ENCODE results near the gene ITGAE. TPM values are rescaled to one million over a fixed set of nuclear protein-coding genes. Genes with fewer than 3 reads are reported as not detected.

ITGAE gene
- total and polyA plus RNA-seq, 12 donors, result 4.9 to 85.4 (median 33.7) TPM

DNA sequence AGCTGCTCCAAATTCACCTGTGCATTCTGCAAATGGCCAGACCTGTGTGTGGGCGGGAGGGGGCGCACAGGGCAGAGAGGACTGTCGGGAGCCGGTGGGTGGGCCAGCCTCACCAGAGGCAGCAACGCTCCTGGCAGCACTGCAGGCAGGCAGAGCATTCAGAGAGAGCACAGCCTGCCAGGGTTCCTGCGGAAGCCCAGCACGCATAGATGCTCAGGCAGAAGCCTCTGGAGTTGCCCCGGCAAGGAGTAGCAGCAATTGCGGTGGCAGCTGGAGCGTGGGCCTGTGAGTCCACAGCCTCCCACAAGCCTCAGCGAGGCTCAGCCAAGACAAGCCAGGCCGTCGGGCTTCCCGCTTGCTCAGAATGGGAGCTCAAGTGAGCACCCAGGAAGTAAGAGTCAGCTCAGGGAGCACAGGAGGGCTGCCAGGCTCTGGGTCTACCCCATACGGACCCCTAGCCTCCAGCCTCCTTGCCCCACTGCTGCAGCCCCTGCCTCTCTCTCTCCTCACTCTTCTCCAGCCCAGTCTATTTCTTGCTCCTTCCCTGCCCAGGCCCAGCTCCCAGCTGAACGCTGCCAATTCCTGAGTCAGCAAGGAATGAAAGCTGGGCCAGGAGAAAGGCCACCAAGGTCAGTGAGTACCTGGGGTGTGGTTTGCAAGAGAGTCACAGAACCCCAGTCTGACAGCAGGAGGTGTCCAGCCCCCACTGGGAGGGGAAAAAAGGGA is 122.7 kb downstream of the ITGAE start:
- peak overlapping the region in 1 of 5 donors; percentile 45 for H3K27ac ChIP-seq
- peaks cover 4 to 7% of the 10 kb centered on the region in 2 donors for H3K4me1 ChIP-seq (replicated peaks in 1 of 2)
- no peak for TF ChIP-seq POLR2A (IDR thresholded peaks at IDR 0.05)
- TF ChIP-seq, protein P1, sequence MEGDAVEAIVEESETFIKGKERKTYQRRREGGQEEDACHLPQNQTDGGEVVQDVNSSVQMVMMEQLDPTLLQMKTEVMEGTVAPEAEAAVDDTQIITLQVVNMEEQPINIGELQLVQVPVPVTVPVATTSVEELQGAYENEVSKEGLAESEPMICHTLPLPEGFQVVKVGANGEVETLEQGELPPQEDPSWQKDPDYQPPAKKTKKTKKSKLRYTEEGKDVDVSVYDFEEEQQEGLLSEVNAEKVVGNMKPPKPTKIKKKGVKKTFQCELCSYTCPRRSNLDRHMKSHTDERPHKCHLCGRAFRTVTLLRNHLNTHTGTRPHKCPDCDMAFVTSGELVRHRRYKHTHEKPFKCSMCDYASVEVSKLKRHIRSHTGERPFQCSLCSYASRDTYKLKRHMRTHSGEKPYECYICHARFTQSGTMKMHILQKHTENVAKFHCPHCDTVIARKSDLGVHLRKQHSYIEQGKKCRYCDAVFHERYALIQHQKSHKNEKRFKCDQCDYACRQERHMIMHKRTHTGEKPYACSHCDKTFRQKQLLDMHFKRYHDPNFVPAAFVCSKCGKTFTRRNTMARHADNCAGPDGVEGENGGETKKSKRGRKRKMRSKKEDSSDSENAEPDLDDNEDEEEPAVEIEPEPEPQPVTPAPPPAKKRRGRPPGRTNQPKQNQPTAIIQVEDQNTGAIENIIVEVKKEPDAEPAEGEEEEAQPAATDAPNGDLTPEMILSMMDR (IDR thresholded peaks at IDR 0.05), result no peak
- DNase-seq, result peak in 6 of 7 donors; percentile 71 to 77 (median 75)
- no peaks in the 10 kb centered on the region for H3K9me3 ChIP-seq (replicated peaks in 1 of 3)
- WGBS, 4 donors, result 36 to 55% (median 53%) methylated on average over 4 to 16 of the region's 16 CpGs
- H3K4me3 ChIP-seq, result no peak overlapping the region
- H3K36me3 ChIP-seq (replicated peaks in 1 of 2), result no peaks in the 10 kb centered on the region
- H3K27me3 ChIP-seq, result peaks cover 2% of the 10 kb centered on the region
- intact Hi-C loops (cut with DNase I), result no loop called here

DNA sequence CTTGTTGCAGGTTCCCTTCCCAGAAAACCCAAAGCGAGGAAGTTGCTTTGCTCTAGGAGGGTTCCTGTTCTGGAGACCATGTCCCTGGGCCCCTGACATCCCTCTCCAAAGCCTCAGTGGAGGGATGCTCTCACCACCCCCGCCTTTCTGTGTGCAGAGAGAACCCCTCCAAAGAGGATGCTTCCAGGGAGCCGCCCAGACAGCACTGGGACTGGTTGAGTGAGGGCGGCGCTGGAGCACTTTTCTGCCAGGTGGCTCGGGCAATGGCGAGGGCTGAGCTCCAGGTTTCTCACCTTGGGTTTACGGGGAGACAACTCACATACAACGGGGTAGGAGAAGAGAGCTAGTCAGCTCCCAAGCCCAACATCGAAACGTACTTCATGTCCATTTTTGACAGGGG is 125.1 kb downstream of the ITGAE start:
- H3K27me3 ChIP-seq, result no peaks in the 10 kb centered on the region
- WGBS, 4 donors, result 77 to 82% (median 79%) methylated on average over 5 to 11 of the region's 11 CpGs

DNA sequence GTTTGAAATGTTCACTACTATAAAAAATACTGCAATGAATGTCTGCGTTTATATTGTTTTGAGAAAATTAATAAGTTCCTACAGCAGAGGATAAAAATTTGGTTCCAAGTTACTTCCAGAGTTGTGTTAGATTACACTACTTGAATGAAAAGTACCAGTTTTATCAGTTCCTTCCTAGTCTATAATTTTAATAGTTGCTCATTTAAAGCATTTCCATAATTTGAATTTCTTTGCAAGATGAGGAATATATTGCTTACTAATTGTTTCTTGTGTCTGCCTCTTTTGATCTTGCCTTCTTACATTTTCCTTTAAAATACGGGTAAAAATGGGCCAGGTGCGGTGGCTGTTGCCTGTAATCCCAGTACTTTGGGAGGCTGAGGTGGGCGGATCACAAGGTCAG is 128.4 kb downstream of the ITGAE start:
- no peak for DNase-seq
- H3K4me1 ChIP-seq (replicated peaks in 1 of 2), result peaks cover 7 to 10% of the 10 kb centered on the region in 2 donors
- no peak overlapping the region for H3K4me3 ChIP-seq
- TF ChIP-seq POLR2A (IDR thresholded peaks at IDR 0.05), result no peak
- TF ChIP-seq, protein P1 (IDR thresholded peaks at IDR 0.05), result no peak
- WGBS, 4 donors, result 93 to 96% (median 95%) methylated on average over 4 of the region's 4 CpGs
- no peak overlapping the region for H3K27ac ChIP-seq
- intact Hi-C loops (cut with DNase I), result no loop called here
- peaks cover 0 to 7% of the 10 kb centered on the region in 2 donors for H3K36me3 ChIP-seq (replicated peaks in 1 of 2)
- no peaks in the 10 kb centered on the region for H3K9me3 ChIP-seq (replicated peaks in 1 of 3)
- no peaks in the 10 kb centered on the region for H3K27me3 ChIP-seq

More for the DNA sequence above, 125.1 kb downstream of the ITGAE start:
- peaks cover 4 to 7% of the 10 kb centered on the region in 2 donors for H3K4me1 ChIP-seq (replicated peaks in 1 of 2)
- H3K4me3 ChIP-seq, result no peak overlapping the region
- no peaks in the 10 kb centered on the region for H3K9me3 ChIP-seq (replicated peaks in 1 of 3)
- intact Hi-C loops (cut with DNase I), result no loop called here
- H3K36me3 ChIP-seq (replicated peaks in 1 of 2), result no peaks in the 10 kb centered on the region
- TF ChIP-seq, protein P1 (IDR thresholded peaks at IDR 0.05), result no peak
- TF ChIP-seq POLR2A (IDR thresholded peaks at IDR 0.05), result no peak
- H3K27ac ChIP-seq, result no peak overlapping the region
- no peak for DNase-seq

DNA sequence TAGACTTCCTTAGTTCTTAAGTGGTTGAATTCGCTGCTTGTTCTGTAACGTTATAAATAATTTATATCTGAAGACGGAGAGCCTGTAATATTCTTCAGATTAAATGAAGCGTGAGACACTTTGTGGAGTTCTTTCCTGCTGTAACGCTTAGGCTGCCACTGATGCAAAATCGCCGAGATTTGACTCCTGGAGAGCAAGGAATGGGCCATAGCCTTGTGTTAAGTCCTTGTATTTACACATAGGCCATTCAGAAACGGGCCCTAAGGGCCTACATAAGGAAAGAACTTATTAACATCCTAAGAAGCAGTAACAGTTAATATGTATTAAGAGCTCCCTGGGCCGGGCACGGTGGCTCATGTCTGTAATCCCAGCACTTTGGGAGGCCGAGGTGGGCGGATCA is 131.4 kb downstream of the ITGAE start:
- no peaks in the 10 kb centered on the region for H3K27me3 ChIP-seq
- intact Hi-C loops (cut with DNase I), result no loop called here
- peaks cover 23 to 27% of the 10 kb centered on the region in 2 donors for H3K4me1 ChIP-seq (replicated peaks in 1 of 2)
- TF ChIP-seq, protein P1 (IDR thresholded peaks at IDR 0.05), result no peak
- TF ChIP-seq POLR2A (IDR thresholded peaks at IDR 0.05), result no peak
- H3K4me3 ChIP-seq, result peak overlapping the region in 2 of 4 donors; percentile 70 to 85
- no peaks in the 10 kb centered on the region for H3K9me3 ChIP-seq (replicated peaks in 1 of 3)
- H3K27ac ChIP-seq, result no peak overlapping the region
- H3K36me3 ChIP-seq (replicated peaks in 1 of 2), result peaks cover 0 to 7% of the 10 kb centered on the region in 2 donors
- DNase-seq, result no peak
- WGBS, 4 donors, result 48 to 54% (median 52%) methylated on average over 12 of the region's 12 CpGs
